DMS 273 (cell line): Measurements from ENCODE around the gene CMTR1.
"Not testable (repeated sequence)": the region's sequence is repeated elsewhere in the genome, so short reads cannot be mapped to it uniquely, and the experiment has no call there.

Source experiments
- DNase-seq: peaks from one replicate; lab custom pipeline; 2025; ENCODE audit not compliant: unreplicated experiment; lab: John Stamatoyannopoulos, UW

The CMTR1 gene

GRCh38 chr6:37432916-37433656, at the start of gene CMTR1:
CMTR1 (plus strand) TSS chr6:37433221; CDS start chr6:37435630, 2,409 bp downstream.
- peak; percentile 97 for DNase-seq

- DNase-seq = no peak
These were observed 44.4 kb upstream of the CMTR1 start for GRCh38 chr6:37388578-37388977.

- DNase-seq = no peak
These were observed 43.2 kb upstream of the CMTR1 start for GRCh38 chr6:37389857-37390256.

- no peak for DNase-seq
These were observed 41.9 kb upstream of the CMTR1 start for GRCh38 chr6:37391120-37391519.

- DNase-seq = no peak
These were observed 40.2 kb upstream of the CMTR1 start for GRCh38 chr6:37392821-37393220.

GRCh38 chr6:37393381-37393929, 39.6 kb upstream of the CMTR1 start:
- DNase-seq = no peak

- peak; percentile 35 for DNase-seq
These were observed 36.3 kb upstream of the CMTR1 start for GRCh38 chr6:37396571-37397180.

- DNase-seq = no peak
These were observed 33.9 kb upstream of the CMTR1 start for GRCh38 chr6:37399131-37399530.

GRCh38 chr6:37399795-37400490, 33.1 kb upstream of the CMTR1 start:
- no peak for DNase-seq

GRCh38 chr6:37401658-37402057, 31.4 kb upstream of the CMTR1 start:
- not testable (repeated sequence) for DNase-seq

GRCh38 chr6:37406726-37407341, 26.2 kb upstream of the CMTR1 start:
- no peak for DNase-seq

GRCh38 chr6:37407948-37408347, 25.1 kb upstream of the CMTR1 start:
- DNase-seq = peak; percentile 55

GRCh38 chr6:37409501-37409900, 23.5 kb upstream of the CMTR1 start:
- DNase-seq = no peak

GRCh38 chr6:37417393-37417792, 15.6 kb upstream of the CMTR1 start:
- DNase-seq = no peak

- no peak for DNase-seq
These were observed 14.3 kb upstream of the CMTR1 start for GRCh38 chr6:37418722-37419121.

- no peak for DNase-seq
These were observed 6.7 kb upstream of the CMTR1 start for GRCh38 chr6:37426058-37426944.

- DNase-seq = peak; percentile 73
These were observed 6.0 kb upstream of the CMTR1 start for GRCh38 chr6:37426945-37427510.

GRCh38 chr6:37429352-37429750, 3.7 kb upstream of the CMTR1 start:
- DNase-seq = no peak

GRCh38 chr6:37432590-37432915, 468 bp upstream of the CMTR1 start:
- peak; percentile 74 for DNase-seq

GRCh38 chr6:37433657-37434271, 743 bp downstream of the CMTR1 start:
- DNase-seq = peak; percentile 62
